ENCODE measurements around the gene TPPP.
"Not testable (repeated sequence)": the region's sequence is repeated elsewhere in the genome, so short reads cannot be mapped to it uniquely, and the experiment has no call there.

GRCh38 chr5:679166-679895 lies 13.8 kb downstream of the TPPP start:
- not testable (repeated sequence) for TF ChIP-seq CTCF, POLR2AphosphoS5, EP300, POLR2A (IDR thresholded peaks at IDR 0.05)
